Omental fat pad (tissue), 4 donors: ENCODE measurements around the gene SLAIN2. TPM values are rescaled to one million over a fixed set of nuclear protein-coding genes. Genes with fewer than 3 reads are reported as not detected.

Source experiments
- ATAC-seq: fragments of 150-250 bp; one replicate; pipeline ENCODE4 v1.9.1; 2016; ENCODE audit warnings: mild to moderate bottlenecking, moderate library complexity; ENCODE audit not compliant: low FRiP score
- DNase-seq: peaks from one replicate; pipeline ENCODE4 v3.0.0-alpha.2; 2019; ENCODE audit warnings: low spot score
- CTCF ChIP-seq, 3 donors: fragments of 450-650 bp; IDR thresholded peaks; one replicate each; pipeline ENCODE4 v1.5.1; 2016 to 2017; ENCODE audit warnings: antibody characterized with exemption in 3 of 3, mild to moderate bottlenecking in 3 of 3, moderate library complexity in 2 of 3
- total RNA-seq, 4 donors: library from RNA; depleted of rRNA; stranded (reverse); fragments of >200 nt; gene quantifications; one replicate each; pipeline ENCODE4 v1.1.0, GENCODE V29; 2016

SLAIN2 gene
- total RNA-seq, 4 donors from 2014 or later, result 27.7 to 92.6 (median 57.4) TPM

GRCh38 chr4:48467442-48467841, 126.1 kb downstream of the SLAIN2 start:
- DNase-seq (no peak), ATAC-seq (no peak)
- TF ChIP-seq CTCF (IDR thresholded peaks at IDR 0.05), result no peak

- DNase-seq, result no peak
- no peak for ATAC-seq
- no peak for TF ChIP-seq CTCF (IDR thresholded peaks at IDR 0.05)
Observed at GRCh38 chr4:48467891-48468290, 126.6 kb downstream of the SLAIN2 start.

- no peak for ATAC-seq
Observed at GRCh38 chr4:48470137-48470536, 128.8 kb downstream of the SLAIN2 start.

GRCh38 chr4:48470570-48470969, 129.2 kb downstream of the SLAIN2 start:
- no peak for TF ChIP-seq CTCF (IDR thresholded peaks at IDR 0.05)
- DNase-seq (no peak), ATAC-seq (no peak)

More at GRCh38 chr4:48470137-48470536, 128.8 kb downstream of the SLAIN2 start:
- no peak for TF ChIP-seq CTCF (IDR thresholded peaks at IDR 0.05)
- no peak for DNase-seq

GRCh38 chr4:48472794-48473193, 131.5 kb downstream of the SLAIN2 start:
- no peak for ATAC-seq

GRCh38 chr4:48475770-48476169, 134.4 kb downstream of the SLAIN2 start:
- ATAC-seq (no peak), DNase-seq (no peak)
- TF ChIP-seq CTCF (IDR thresholded peaks at IDR 0.05), result no peak

More at GRCh38 chr4:48472794-48473193, 131.5 kb downstream of the SLAIN2 start:
- no peak for TF ChIP-seq CTCF (IDR thresholded peaks at IDR 0.05)
- no peak for DNase-seq

Other genes with a start within 250 kb of the SLAIN2 start
- gene TXK, start 207.3 kb upstream of the SLAIN2 start, total RNA-seq, result 1 to 10 TPM; 1.8 to 3.5 (median 2.8) TPM
- 1 to 10 TPM; 2.6 to 4.8 (median 3.9) TPM for gene TEC, start 71.7 kb upstream of the SLAIN2 start, total RNA-seq
- under 1 TPM in 3 of 4 donors, not detected in 1; 0.19 to 0.72 (median 0.25) TPM for gene SLC10A4, start 141.8 kb downstream of the SLAIN2 start, total RNA-seq
- gene ZAR1, start 148.7 kb downstream of the SLAIN2 start, total RNA-seq, result not detected